ENCODE results near the gene GADD45G.

The GADD45G gene

GRCh38 chr9:89608641-89609335 lies 4.0 kb downstream of the GADD45G start:
- Histone ChIP-seq H3K36me3 (ENCODE audit: low read depth) (no peaks in the 10 kb centered on the region), H3K9me3 (ENCODE audit: severe bottlenecking) (no peaks in the 10 kb centered on the region), H3K27ac (ENCODE audit: poor library complexity, severe bottlenecking) (no peak overlapping the region), H3K27me3 (ENCODE audit: insufficient read depth, poor library complexity, severe bottlenecking) (peaks cover 9% of the 10 kb centered on the region), H3K4me1 (ENCODE audit: insufficient read depth, poor library complexity, severe bottlenecking) (peaks cover 9% of the 10 kb centered on the region), H3K4me3 (ENCODE audit: severe bottlenecking) (no peak overlapping the region)
- no peak for ATAC-seq (ENCODE audit: low read depth)
- TF ChIP-seq CTCF (IDR thresholded peaks at IDR 0.05; ENCODE audit: poor library complexity, severe bottlenecking) = no peak
- DNase-seq (ENCODE audit: low spot score) = peak; percentile 1

GRCh38 chr9:89609426-89610006 lies 4.7 kb downstream of the GADD45G start:
- Histone ChIP-seq H3K27me3 (ENCODE audit: insufficient read depth, poor library complexity, severe bottlenecking) (peaks cover 3% of the 10 kb centered on the region), H3K27ac (ENCODE audit: poor library complexity, severe bottlenecking) (no peak overlapping the region)
- no peak for ATAC-seq (ENCODE audit: low read depth)

GRCh38 chr9:89610391-89610925 lies 5.6 kb downstream of the GADD45G start:
- no peak for TF ChIP-seq CTCF (IDR thresholded peaks at IDR 0.05; ENCODE audit: poor library complexity, severe bottlenecking)
- H3K27ac ChIP-seq (ENCODE audit: poor library complexity, severe bottlenecking) = no peak overlapping the region
- H3K4me3 ChIP-seq (ENCODE audit: severe bottlenecking) = no peak overlapping the region
- DNase-seq (ENCODE audit: low spot score) (no peak), ATAC-seq (ENCODE audit: low read depth) (no peak)
- H3K9me3 ChIP-seq (ENCODE audit: severe bottlenecking) = no peaks in the 10 kb centered on the region
- peaks cover 9% of the 10 kb centered on the region for H3K4me1 ChIP-seq (ENCODE audit: insufficient read depth, poor library complexity, severe bottlenecking)
- no peaks in the 10 kb centered on the region for H3K27me3 ChIP-seq (ENCODE audit: insufficient read depth, poor library complexity, severe bottlenecking)
- H3K36me3 ChIP-seq (ENCODE audit: low read depth) = no peaks in the 10 kb centered on the region

More at GRCh38 chr9:89609426-89610006, 4.7 kb downstream of the GADD45G start:
- H3K36me3 ChIP-seq (ENCODE audit: low read depth) = no peaks in the 10 kb centered on the region
- no peak overlapping the region for H3K4me3 ChIP-seq (ENCODE audit: severe bottlenecking)
- peaks cover 9% of the 10 kb centered on the region for H3K4me1 ChIP-seq (ENCODE audit: insufficient read depth, poor library complexity, severe bottlenecking)
- TF ChIP-seq CTCF (IDR thresholded peaks at IDR 0.05; ENCODE audit: poor library complexity, severe bottlenecking) = no peak
- peak; percentile 19 for DNase-seq (ENCODE audit: low spot score)
- H3K9me3 ChIP-seq (ENCODE audit: severe bottlenecking) = no peaks in the 10 kb centered on the region

GRCh38 chr9:89611425-89611824 lies 6.6 kb downstream of the GADD45G start:
- Histone ChIP-seq H3K4me3 (ENCODE audit: severe bottlenecking) (no peak overlapping the region), H3K27ac (ENCODE audit: poor library complexity, severe bottlenecking) (no peak overlapping the region), H3K36me3 (ENCODE audit: low read depth) (no peaks in the 10 kb centered on the region), H3K27me3 (ENCODE audit: insufficient read depth, poor library complexity, severe bottlenecking) (no peaks in the 10 kb centered on the region), H3K4me1 (ENCODE audit: insufficient read depth, poor library complexity, severe bottlenecking) (peaks cover 8% of the 10 kb centered on the region), H3K9me3 (ENCODE audit: severe bottlenecking) (no peaks in the 10 kb centered on the region)
- no peak for ATAC-seq (ENCODE audit: low read depth)
- no peak for DNase-seq (ENCODE audit: low spot score)
- no peak for TF ChIP-seq CTCF (IDR thresholded peaks at IDR 0.05; ENCODE audit: poor library complexity, severe bottlenecking)
